Activated CD4-positive, alpha-beta T cell treated with anti-CD3 and anti-CD28 coated beads, Interleukin-2, amount 10 ng/mL, durations not matched to agents 7 days and 5 days (primary cell): ENCODE data around the gene MARCKSL1. TPM values are rescaled to one million over a fixed set of nuclear protein-coding genes. Genes with fewer than 3 reads are reported as not detected.
"Not testable (repeated sequence)": the region's sequence is repeated elsewhere in the genome, so short reads cannot be mapped to it uniquely, and the experiment has no call there.

Source experiments
- CTCF ChIA-PET: fragments of 350-600 bp; sonication (Branson Sonifier 250); formaldehyde crosslinking; loops from one replicate; lab custom pipeline; 2021; ENCODE audit warnings: antibody characterized with exemption; lab: Charles Lee
- POLR2A ChIA-PET: fragments of 350-600 bp; sonication (Branson Sonifier 250); formaldehyde crosslinking; loops from one replicate; lab custom pipeline; 2021; ENCODE audit warnings: antibody characterized with exemption; lab: Charles Lee
- DNase-seq: peaks from one replicate; pipeline ENCODE4 v3.0.0-alpha.2; 2020
- H3K27ac Mint-ChIP-seq: one replicate; pipeline ENCODE4 v1.8.0; 2021; ENCODE audit warnings: mild to moderate bottlenecking, moderate library complexity, mixed read lengths
- H3K27me3 Mint-ChIP-seq: one replicate; pipeline ENCODE4 v1.8.0; 2021; ENCODE audit warnings: mixed read lengths
- H3K36me3 Mint-ChIP-seq: one replicate; pipeline ENCODE4 v1.8.0; 2021; ENCODE audit warnings: low read depth, mixed read lengths
- H3K4me1 Mint-ChIP-seq: one replicate; pipeline ENCODE4 v1.8.0; 2021; ENCODE audit warnings: mixed read lengths
- H3K4me3 Mint-ChIP-seq: one replicate; pipeline ENCODE4 v1.8.0; 2021; ENCODE audit warnings: mild to moderate bottlenecking, moderate library complexity, mixed read lengths
- H3K9me3 Mint-ChIP-seq: one replicate; pipeline ENCODE4 v1.8.0; 2021; ENCODE audit warnings: mixed read lengths
- total RNA-seq, 2 experiments: library from RNA; stranded (reverse); gene quantifications; one replicate each; pipeline ENCODE4 v1.2.3, GENCODE V29; 2021

MARCKSL1 gene
- total RNA-seq, 2 experiments from 2014 or later, result 31.0 to 31.6 TPM

- Mint-ChIP-seq H3K4me1 (peaks cover 59% of the 10 kb centered on the region), H3K4me3 (peak within 1 kb of the TSS; percentile 100), H3K27me3 (no peaks in the 10 kb centered on the region)
These were observed 44.1 kb downstream of the MARCKSL1 start, which contains the start of gene HDAC1 for GRCh38 chr1:32291708-32292538. Gene HDAC1 (plus strand): TSS chr1:32292083. CDS start chr1:32292170, 87 bp downstream.

GRCh38 chr1:32291145-32291707, 44.8 kb downstream of the MARCKSL1 start:
- ChIA-PET POLR2A (interaction anchor here (0.6 to 1.2 kb wide), 5 partner anchors 19 to 43 kb away, joined by 3 to 5 read pairs (median 3); partner anchors contain the start of gene LCK), CTCF (interaction anchor here (0.7 to 1.9 kb wide), 12 partner anchors 9 to 81 kb away, joined by 3 to 6 read pairs (median 4); no protein-coding TSS in a partner anchor)
- no peak for DNase-seq
- Mint-ChIP-seq H3K4me1 (peaks cover 55% of the 10 kb centered on the region), H3K4me3 (peak overlapping the region; percentile 100), H3K27ac (peak overlapping the region; percentile 97), H3K27me3 (no peaks in the 10 kb centered on the region), H3K36me3 (peaks cover 36% of the 10 kb centered on the region), H3K9me3 (no peaks in the 10 kb centered on the region)

More at GRCh38 chr1:32291708-32292538, 44.1 kb downstream of the MARCKSL1 start, which contains the start of gene HDAC1:
- ChIA-PET CTCF (interaction anchor here (0.7 to 1.9 kb wide), 13 partner anchors 9 to 191 kb away, joined by 3 to 7 read pairs (median 4); no protein-coding TSS in a partner anchor), POLR2A (interaction anchor here (0.6 to 1.2 kb wide), 5 partner anchors 18 to 146 kb away, joined by 3 read pairs; no protein-coding TSS in a partner anchor)
- H3K9me3 Mint-ChIP-seq, result no peaks in the 10 kb centered on the region
- peak; percentile 97 for DNase-seq
- peak within 1 kb of the TSS; percentile 97 for H3K27ac Mint-ChIP-seq
- H3K36me3 Mint-ChIP-seq, result peaks cover 38% of the 10 kb centered on the region

GRCh38 chr1:32289256-32289655, 46.8 kb downstream of the MARCKSL1 start:
- no peak overlapping the region for H3K4me3 Mint-ChIP-seq
- no peak overlapping the region for H3K27ac Mint-ChIP-seq
- no peak for DNase-seq
- peaks cover 40% of the 10 kb centered on the region for H3K4me1 Mint-ChIP-seq
- H3K36me3 Mint-ChIP-seq, result peaks cover 39% of the 10 kb centered on the region
- H3K9me3 Mint-ChIP-seq, result no peaks in the 10 kb centered on the region
- H3K27me3 Mint-ChIP-seq, result no peaks in the 10 kb centered on the region
- POLR2A ChIA-PET, result no interaction called here
- CTCF ChIA-PET, result interaction anchor here (1.5 to 2.2 kb wide), 2 partner anchors 15 to 74 kb away, joined by 3 to 8 read pairs; no protein-coding TSS in a partner anchor

GRCh38 chr1:32286763-32287162, 49.3 kb downstream of the MARCKSL1 start:
- peaks cover 47% of the 10 kb centered on the region for H3K36me3 Mint-ChIP-seq
- H3K27ac Mint-ChIP-seq, result peak overlapping the region; percentile 68
- no peak overlapping the region for H3K4me3 Mint-ChIP-seq
- no peaks in the 10 kb centered on the region for H3K27me3 Mint-ChIP-seq
- DNase-seq, result no peak
- ChIA-PET POLR2A (no interaction called here), CTCF (interaction anchor here (0.5 to 1.1 kb wide), 7 partner anchors 10 to 481 kb away, joined by 3 to 4 read pairs (median 3); no protein-coding TSS in a partner anchor)
- H3K9me3 Mint-ChIP-seq, result no peaks in the 10 kb centered on the region
- peaks cover 23% of the 10 kb centered on the region for H3K4me1 Mint-ChIP-seq

- Mint-ChIP-seq H3K36me3 (peaks cover 52% of the 10 kb centered on the region), H3K4me3 (no peak overlapping the region), H3K4me1 (peaks cover 13% of the 10 kb centered on the region), H3K9me3 (no peaks in the 10 kb centered on the region), H3K27me3 (no peaks in the 10 kb centered on the region), H3K27ac (no peak overlapping the region)
- POLR2A ChIA-PET, result no interaction called here
- CTCF ChIA-PET, result no interaction called here
- no peak for DNase-seq
These were observed 50.4 kb downstream of the MARCKSL1 start for GRCh38 chr1:32285658-32286057.

- POLR2A ChIA-PET, result not testable (repeated sequence)
These were observed 51.3 kb downstream of the MARCKSL1 start for GRCh38 chr1:32284777-32285176.

More at GRCh38 chr1:32284777-32285176, 51.3 kb downstream of the MARCKSL1 start:
- H3K27me3 Mint-ChIP-seq, H3K27ac Mint-ChIP-seq, H3K4me3 Mint-ChIP-seq, H3K4me1 Mint-ChIP-seq, DNase-seq, H3K9me3 Mint-ChIP-seq, CTCF ChIA-PET: not testable (repeated sequence)
- H3K36me3 Mint-ChIP-seq, result peaks cover 59% of the 10 kb centered on the region

Other genes starting within 250 kb of the MARCKSL1 start
- gene KPNA6, start 228.2 kb downstream of the MARCKSL1 start, total RNA-seq, result 10 to 100 TPM; 64.8 to 64.9 TPM
- 10 to 100 TPM; 64.1 to 65.8 TPM for gene TXLNA, start 156.6 kb downstream of the MARCKSL1 start, total RNA-seq
- gene CCDC28B, start 135.6 kb downstream of the MARCKSL1 start, total RNA-seq, result 10 to 100 TPM; 33.4 to 36.6 TPM
- gene IQCC, start 130.6 kb downstream of the MARCKSL1 start, total RNA-seq, result 1 to 10 TPM; 4.8 to 5.0 TPM
- gene DCDC2B, start 127.1 kb downstream of the MARCKSL1 start, total RNA-seq, result under 1 TPM; 0.10 TPM
- 10 to 100 TPM; 13.2 to 15.0 TPM for gene TMEM234, start 113.9 kb downstream of the MARCKSL1 start, total RNA-seq
- 100 to 1,000 TPM; 173 to 176 TPM for gene EIF3I, start 113.8 kb downstream of the MARCKSL1 start, total RNA-seq
- under 1 TPM; 0.58 to 0.87 TPM for gene FAM167B, start 89.0 kb downstream of the MARCKSL1 start, total RNA-seq
- 100 to 1,000 TPM; 434 to 495 TPM for gene LCK, start 85.0 kb downstream of the MARCKSL1 start, total RNA-seq
- gene HDAC1, start 44.1 kb downstream of the MARCKSL1 start, total RNA-seq, result 100 to 1,000 TPM; 226 to 230 TPM
- gene FAM229A, start 26.3 kb upstream of the MARCKSL1 start, total RNA-seq, result 1 to 10 TPM; 8.2 to 8.5 TPM
- 1 to 10 TPM; 1.5 to 2.2 TPM for gene TSSK3, start 26.3 kb upstream of the MARCKSL1 start, total RNA-seq
- 10 to 100 TPM; 42.9 to 44.6 TPM for gene BSDC1, start 58.2 kb upstream of the MARCKSL1 start, total RNA-seq
- not detected for gene ZBTB8B, start 128.8 kb upstream of the MARCKSL1 start, total RNA-seq
- gene ZBTB8A, start 203.2 kb upstream of the MARCKSL1 start, total RNA-seq, result under 1 TPM; 0.20 to 0.31 TPM